Gastrocnemius medialis (tissue), 4 donors: ENCODE data around the gene PRRT2. TPM values are rescaled to one million over a fixed set of nuclear protein-coding genes. Genes with fewer than 3 reads are reported as not detected.

Experiments used
- ATAC-seq, 2 donors: fragments of 150-250 bp; one replicate each; pipeline ENCODE4 v1.9.1; 2016
- DNase-seq, 2 donors: peaks; one replicate each; pipeline ENCODE4 v3.0.0-alpha.2; 2019
- H3K27ac ChIP-seq, 4 donors: fragments of 200-600 bp; sonication (generic); 1 replicate in 1 of 4; 2 replicates in 3 of 4; pipeline ENCODE4 v1.5.1; 2016 to 2018; ENCODE audit warnings: mild to moderate bottlenecking in 2 of 4, moderate library complexity in 1 of 4
- H3K27me3 ChIP-seq, 3 donors: fragments of 200-600 bp; sonication (generic) in 2 of 3; 1 replicate in 1 of 3; 2 replicates in 2 of 3; pipeline versions ENCODE4 v1.5.1 to v1.6.0; 2016 to 2019; ENCODE audit warnings: mild to moderate bottlenecking in 1 of 3, moderate library complexity in 1 of 3
- H3K36me3 ChIP-seq, 2 donors: fragments of 200-600 bp; sonication (generic) in 1 of 2; one replicate each; pipeline ENCODE4 v1.5.1; 2017 to 2018
- H3K4me1 ChIP-seq, 2 donors: fragments of 200-600 bp; sonication (generic) in 1 of 2; one replicate each; pipeline ENCODE4 v1.5.1; 2016 to 2017; ENCODE audit warnings: mild to moderate bottlenecking in 2 of 2
- H3K4me3 ChIP-seq, 4 donors: fragments of 200-600 bp; sonication (generic) in 3 of 4; 1 replicate in 1 of 4; 2 replicates in 3 of 4; pipeline ENCODE4 v1.5.1; 2016 to 2019; ENCODE audit warnings: mild to moderate bottlenecking in 2 of 4
- H3K9me3 ChIP-seq, 3 donors: fragments of 200-600 bp; sonication (generic) in 2 of 3; 1 replicate in 1 of 3; 2 replicates in 2 of 3; pipeline ENCODE4 v1.5.1; 2016 to 2019
- CTCF ChIP-seq, 5 experiments: fragments of 450-650 bp in 3 of 5; fragments of 200-600 bp in 2 of 5; sonication (generic) in 2 of 5; IDR thresholded peaks in 4 of 5; conservative IDR thresholded peaks in 1 of 5; 1 replicate in 4 of 5; 2 replicates in 1 of 5; pipeline ENCODE4 v1.5.1; 2016 to 2019; ENCODE audit warnings: antibody characterized with exemption in 5 of 5, mild to moderate bottlenecking in 3 of 5, moderate library complexity in 3 of 5
- POLR2A ChIP-seq, 2 donors: fragments of 450-650 bp; IDR thresholded peaks; one replicate each; pipeline ENCODE4 v1.6.1; 2017; ENCODE audit warnings: antibody characterized with exemption in 2 of 2, mild to moderate bottlenecking in 2 of 2, moderate library complexity in 2 of 2
- in situ Hi-C, 4 donors: fragments of 200-750 bp; cut with MboI; loops; one replicate each; pipeline versions ENCODE4 v1.15.0 to v1.8.0; 2017; ENCODE audit warnings: low sequenced_read_pairs in 4 of 4
- intact Hi-C: fragments of 100-400 bp; cut with DNase I; formaldehyde crosslinking; loops from one replicate; pipeline ENCODE4 v1.15.1; 2023; ENCODE audit warnings: low total_unique reads
- total RNA-seq, 4 donors: library from RNA; depleted of rRNA; stranded (reverse); fragments of >200 nt; gene quantifications; one replicate each; pipeline versions ENCODE4 v1.1.0 to v1.2.3, GENCODE V29; 2016

The PRRT2 gene
- 1 to 10 TPM in 1 of 4 donors, not detected in 3; 3.5 TPM for total RNA-seq

DNA sequence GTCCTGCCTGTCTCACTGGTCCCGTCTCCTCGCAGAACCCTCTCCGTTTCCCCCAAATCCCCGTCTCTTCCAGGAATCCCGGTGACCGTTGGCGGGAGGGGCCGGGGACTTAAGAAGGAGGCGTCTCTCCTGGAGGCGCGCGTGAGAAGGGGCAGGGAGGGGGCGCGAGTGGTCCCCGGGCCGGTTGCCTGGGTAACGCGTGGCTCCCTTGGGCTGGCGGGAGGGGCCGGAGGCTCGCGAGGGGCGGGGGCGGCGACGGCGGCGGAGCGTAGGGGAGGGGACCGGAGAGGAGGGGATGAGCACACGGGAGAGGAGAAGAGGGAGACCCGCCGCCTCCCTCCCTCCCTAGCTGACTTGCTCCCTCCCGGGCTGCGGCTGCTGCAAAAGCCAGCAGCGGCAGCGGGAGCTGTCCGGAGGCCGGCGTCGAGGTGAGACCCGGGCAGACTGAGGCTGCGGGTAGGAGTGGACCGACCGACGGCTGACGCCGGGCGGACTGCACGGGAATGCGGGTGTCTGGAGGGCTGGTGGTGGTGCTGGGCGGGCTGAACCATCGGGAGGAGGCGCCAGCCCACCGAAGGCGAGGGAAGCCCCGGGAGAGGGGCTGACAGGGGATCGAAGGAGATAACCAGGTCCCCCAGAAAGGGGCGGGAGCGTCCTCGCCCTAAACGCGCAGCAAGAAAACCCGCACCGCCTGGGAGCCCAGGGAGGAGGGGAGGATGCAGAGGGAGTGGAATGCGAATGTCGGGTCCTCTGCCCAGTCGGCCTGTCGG, at the start of gene PRRT2:
Gene PRRT2 (plus strand): TSS at position 298 of the 770 bp plus-strand sequence. CDS start 862 bp downstream, outside the sequence.
- Histone ChIP-seq H3K36me3 (peaks cover 0 to 11% of the 10 kb centered on the region in 2 donors), H3K9me3 (no peaks in the 10 kb centered on the region), H3K4me1 (peaks cover 55 to 58% of the 10 kb centered on the region in 2 donors), H3K27me3 (no peaks in the 10 kb centered on the region), H3K4me3 (peak within 1 kb of the TSS; percentile 60 to 83 (median 70)), H3K27ac (peak within 1 kb of the TSS; percentile 89 to 99 (median 96))
- DNase-seq: peak in 1 of 2 donors; percentile 39
- intact Hi-C loops (loop anchor here (5.0 to 10.0 kb wide), 2 partner anchors 165 to 713 kb away; partner anchors contain the start of gene ZNF768), in situ Hi-C loops (no loop called here)
- TF ChIP-seq CTCF (IDR thresholded peaks at IDR 0.05 in 4 of 5, conservative IDR thresholded peaks at IDR 0.05 in 1 of 5): no peak
- no peak for TF ChIP-seq POLR2A (IDR thresholded peaks at IDR 0.05)
- ATAC-seq: no peak

GRCh38 chr16:29763326-29763725, 48.7 kb upstream of the PRRT2 start:
- Histone ChIP-seq H3K27me3 (no peaks in the 10 kb centered on the region), H3K9me3 (no peaks in the 10 kb centered on the region), H3K27ac (no peak overlapping the region), H3K4me1 (peaks cover 0 to 3% of the 10 kb centered on the region in 2 donors), H3K4me3 (no peak overlapping the region), H3K36me3 (no peaks in the 10 kb centered on the region)
- no peak for DNase-seq
- ATAC-seq: no peak
- intact Hi-C loops: no loop called here
- no peak for TF ChIP-seq CTCF (IDR thresholded peaks at IDR 0.05 in 4 of 5, conservative IDR thresholded peaks at IDR 0.05 in 1 of 5)
- TF ChIP-seq POLR2A (IDR thresholded peaks at IDR 0.05): no peak
- in situ Hi-C loops: no loop called here

- Histone ChIP-seq H3K4me1 (peaks cover 0 to 3% of the 10 kb centered on the region in 2 donors), H3K4me3 (no peak overlapping the region), H3K9me3 (no peaks in the 10 kb centered on the region), H3K27ac (no peak overlapping the region), H3K36me3 (no peaks in the 10 kb centered on the region), H3K27me3 (no peaks in the 10 kb centered on the region)
- ATAC-seq (no peak), DNase-seq (no peak)
- TF ChIP-seq POLR2A (IDR thresholded peaks at IDR 0.05): no peak
- no peak for TF ChIP-seq CTCF (IDR thresholded peaks at IDR 0.05 in 4 of 5, conservative IDR thresholded peaks at IDR 0.05 in 1 of 5)
- in situ Hi-C loops (no loop called here), intact Hi-C loops (no loop called here)
Measured at GRCh38 chr16:29765167-29766032, 46.6 kb upstream of the PRRT2 start.

- H3K36me3 ChIP-seq: no peaks in the 10 kb centered on the region
- DNase-seq (no peak), ATAC-seq (no peak)
- no peak for TF ChIP-seq CTCF (IDR thresholded peaks at IDR 0.05 in 4 of 5, conservative IDR thresholded peaks at IDR 0.05 in 1 of 5)
- TF ChIP-seq POLR2A (IDR thresholded peaks at IDR 0.05): no peak
- intact Hi-C loops: no loop called here
- no peaks in the 10 kb centered on the region for H3K27me3 ChIP-seq
- no peak overlapping the region for H3K27ac ChIP-seq
- H3K9me3 ChIP-seq: no peaks in the 10 kb centered on the region
- peaks cover 0 to 3% of the 10 kb centered on the region in 2 donors for H3K4me1 ChIP-seq
- in situ Hi-C loops: no loop called here
- H3K4me3 ChIP-seq: no peak overlapping the region
Measured at GRCh38 chr16:29766571-29766970, 45.4 kb upstream of the PRRT2 start.
